Mesenteric fat pad (tissue), 1 donor: ENCODE results near the gene EPHB4. TPM values are rescaled to one million over a fixed set of nuclear protein-coding genes. Genes with fewer than 3 reads are reported as not detected.
A peak's percentile ranks its signal among the peaks of the same experiment; 100 is the strongest.
"Not testable (repeated sequence)": the region's sequence is repeated elsewhere in the genome, so short reads cannot be mapped to it uniquely, and the experiment has no call there.

ENCODE experiments used
- DNase-seq: peaks from one replicate; pipeline ENCODE4 v3.0.0-alpha.2; 2020; ENCODE audit warnings: low spot score
- total RNA-seq: library from RNA; stranded (reverse); fragmentation: NEBNext Ultra II Directional; extraction: Animal tissue kit (Norgen Biotek cat#: 25700); gene quantifications from one replicate; pipeline ENCODE4 v1.2.1, GENCODE V29; 2021
- donor health status: DM: yes; HTN: yes; CAD: no.

Gene EPHB4
- total RNA-seq, 1 donor from 2014 or later: 45.6 TPM

GRCh38 chr7:100822236-100823139, 4.8 kb downstream of the EPHB4 start:
- no peak for DNase-seq

- DNase-seq: no peak
Observed at GRCh38 chr7:100819586-100819985, 7.7 kb downstream of the EPHB4 start.

- no peak for DNase-seq
Observed at GRCh38 chr7:100818825-100819224, 8.5 kb downstream of the EPHB4 start.

GRCh38 chr7:100818366-100818765, 9.0 kb downstream of the EPHB4 start:
- DNase-seq: no peak

- no peak for DNase-seq
Observed at GRCh38 chr7:100817097-100817496, 10.2 kb downstream of the EPHB4 start.

- DNase-seq: not testable (repeated sequence)
Observed at GRCh38 chr7:100816515-100816914, 10.8 kb downstream of the EPHB4 start.

- no peak for DNase-seq
Observed at GRCh38 chr7:100812729-100813128, 14.6 kb downstream of the EPHB4 start.

GRCh38 chr7:100811480-100811879, 15.8 kb downstream of the EPHB4 start:
- DNase-seq: no peak

GRCh38 chr7:100808354-100808875, 18.9 kb downstream of the EPHB4 start:
- DNase-seq: no peak

GRCh38 chr7:100806883-100807282, 20.4 kb downstream of the EPHB4 start:
- DNase-seq: not testable (repeated sequence)

GRCh38 chr7:100806276-100806675, 21.0 kb downstream of the EPHB4 start:
- DNase-seq: no peak

GRCh38 chr7:100804681-100805431, 22.5 kb downstream of the EPHB4 start:
- no peak for DNase-seq

GRCh38 chr7:100803398-100804161, 23.7 kb downstream of the EPHB4 start:
- DNase-seq: peak; percentile 92

- no peak for DNase-seq
Observed at GRCh38 chr7:100802951-100803350, 24.4 kb downstream of the EPHB4 start.

- DNase-seq: no peak
Observed at GRCh38 chr7:100801833-100802568, 25.3 kb downstream of the EPHB4 start.

GRCh38 chr7:100799037-100799896, 28.1 kb downstream of the EPHB4 start:
- no peak for DNase-seq

GRCh38 chr7:100794741-100795140, 32.6 kb downstream of the EPHB4 start:
- DNase-seq: no peak

- DNase-seq: no peak
Observed at GRCh38 chr7:100793806-100794660, 33.3 kb downstream of the EPHB4 start.
